B cell (primary cell): ENCODE measurements around the gene CLCN5.

ENCODE experiments used
- EZH2 ChIP-seq: IDR thresholded peaks from 2 replicates; pipeline ENCODE4 v1.6.1; 2012; ENCODE audit warnings: borderline replicate concordance, low read depth, mild to moderate bottlenecking, moderate library complexity, low read length; ENCODE audit not compliant: insufficient read depth, poor library complexity, severe bottlenecking
- TF ChIP-seq, protein P1 (sequence below): fragments of 200-600 bp; IDR thresholded peaks from one replicate; pipeline ENCODE4 v1.8.0; 2022; ENCODE audit warnings: antibody characterized with exemption, mild to moderate bottlenecking

DNA sequence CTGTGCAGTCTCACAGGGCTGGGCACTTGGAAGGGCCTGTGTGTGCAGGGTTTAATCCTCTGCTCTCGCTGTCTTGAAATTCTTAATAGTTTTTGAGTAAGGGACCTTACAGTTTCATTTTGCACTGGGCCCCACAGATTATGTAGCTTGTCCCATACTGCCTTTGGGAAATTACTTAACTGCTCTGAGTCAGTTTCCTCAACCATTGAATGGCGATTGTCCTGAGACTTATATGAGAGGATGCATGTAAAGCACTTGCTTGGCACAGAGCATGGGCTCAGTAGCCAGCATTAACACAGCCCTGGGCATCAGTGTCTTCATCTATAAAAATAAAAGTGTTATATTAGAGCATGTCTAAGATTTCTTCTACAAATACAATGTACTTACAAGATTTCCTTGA, 55.8 kb downstream of the CLCN5 start:
- no peak for TF ChIP-seq EZH2
- TF ChIP-seq, protein P1, sequence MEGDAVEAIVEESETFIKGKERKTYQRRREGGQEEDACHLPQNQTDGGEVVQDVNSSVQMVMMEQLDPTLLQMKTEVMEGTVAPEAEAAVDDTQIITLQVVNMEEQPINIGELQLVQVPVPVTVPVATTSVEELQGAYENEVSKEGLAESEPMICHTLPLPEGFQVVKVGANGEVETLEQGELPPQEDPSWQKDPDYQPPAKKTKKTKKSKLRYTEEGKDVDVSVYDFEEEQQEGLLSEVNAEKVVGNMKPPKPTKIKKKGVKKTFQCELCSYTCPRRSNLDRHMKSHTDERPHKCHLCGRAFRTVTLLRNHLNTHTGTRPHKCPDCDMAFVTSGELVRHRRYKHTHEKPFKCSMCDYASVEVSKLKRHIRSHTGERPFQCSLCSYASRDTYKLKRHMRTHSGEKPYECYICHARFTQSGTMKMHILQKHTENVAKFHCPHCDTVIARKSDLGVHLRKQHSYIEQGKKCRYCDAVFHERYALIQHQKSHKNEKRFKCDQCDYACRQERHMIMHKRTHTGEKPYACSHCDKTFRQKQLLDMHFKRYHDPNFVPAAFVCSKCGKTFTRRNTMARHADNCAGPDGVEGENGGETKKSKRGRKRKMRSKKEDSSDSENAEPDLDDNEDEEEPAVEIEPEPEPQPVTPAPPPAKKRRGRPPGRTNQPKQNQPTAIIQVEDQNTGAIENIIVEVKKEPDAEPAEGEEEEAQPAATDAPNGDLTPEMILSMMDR, result no peak
